Temporal lobe (tissue), 2 donors: ENCODE data around the gene SRGAP2B. TPM values are rescaled to one million over a fixed set of nuclear protein-coding genes. Genes with fewer than 3 reads are reported as not detected.

Experiments
- small RNA-seq: library from RNA; depleted of rRNA; stranded (forward); fragments of <200 nt; gene quantifications from one replicate; pipeline ENCODE3, GENCODE V24; 2014; ENCODE audit warnings: low replicate concordance
- total RNA-seq: library from RNA; depleted of rRNA; stranded (reverse); fragments of >200 nt; gene quantifications from one replicate; pipeline ENCODE4 v1.2.3, GENCODE V29; 2014

SRGAP2B gene
- total RNA-seq, 1 donor from 2014 or later = 43.8 TPM

Small RNA genes lying within 50 kb of the gene (small RNA-seq; reads per million reads assigned to genes)
- not detected for gene AC242498.1

Other genes with a start within 250 kb of the SRGAP2B start
- 0.49 TPM for gene FAM72D, start 646 bp upstream of the SRGAP2B start, total RNA-seq
- not detected for gene PPIAL4D, start 146.8 kb upstream of the SRGAP2B start, total RNA-seq